Glutamatergic neuron (in vitro differentiated cells): ENCODE results near the gene GABRG2. TPM values are rescaled to one million over a fixed set of nuclear protein-coding genes. Genes with fewer than 3 reads are reported as not detected.
"Not testable (repeated sequence)": the region's sequence is repeated elsewhere in the genome, so short reads cannot be mapped to it uniquely, and the experiment has no call there.

Source experiments
- DNase-seq: peaks from one replicate; pipeline ENCODE4 v3.0.0; 2022
- H3K27ac Mint-ChIP-seq: one replicate; pipeline ENCODE4 v1.8.0; 2020; ENCODE audit warnings: mild to moderate bottlenecking, mixed read lengths, inconsistent platforms; ENCODE audit not compliant: unreplicated experiment
- H3K27me3 Mint-ChIP-seq: one replicate; pipeline ENCODE4 v1.8.0; 2020; ENCODE audit warnings: mild to moderate bottlenecking, moderate library complexity, mixed read lengths, inconsistent platforms; ENCODE audit not compliant: unreplicated experiment
- H3K36me3 Mint-ChIP-seq: one replicate; pipeline ENCODE4 v1.8.0; 2020; ENCODE audit warnings: mild to moderate bottlenecking, mixed read lengths, inconsistent platforms; ENCODE audit not compliant: unreplicated experiment
- H3K4me1 Mint-ChIP-seq: one replicate; pipeline ENCODE4 v1.8.0; 2020; ENCODE audit warnings: mild to moderate bottlenecking, low read depth, mixed read lengths, inconsistent platforms; ENCODE audit not compliant: unreplicated experiment
- H3K4me3 Mint-ChIP-seq: one replicate; pipeline ENCODE4 v1.8.0; 2020; ENCODE audit warnings: mild to moderate bottlenecking, mixed read lengths, inconsistent platforms; ENCODE audit not compliant: unreplicated experiment
- H3K9me3 Mint-ChIP-seq: one replicate; pipeline ENCODE4 v1.8.0; 2020; ENCODE audit warnings: mild to moderate bottlenecking, moderate library complexity, mixed read lengths, inconsistent platforms; ENCODE audit not compliant: unreplicated experiment
- CTCF ChIP-seq: fragments of 200-600 bp; sonication (generic); IDR thresholded peaks from one replicate; pipeline ENCODE4 v1.5.0; 2021; ENCODE audit not compliant: partially characterized antibody, unreplicated experiment
- total RNA-seq: library from RNA; stranded (reverse); fragmentation: NEBNext Ultra II Directional; extraction: Animal tissue kit (Norgen Biotek cat#: 25700); gene quantifications from one replicate; pipeline ENCODE4 v1.2.1, GENCODE V29; 2021; ENCODE audit not compliant: unreplicated experiment

GABRG2 gene
- total RNA-seq, 1 donor from 2014 or later = 4.5 TPM

GRCh38 chr5:162052676-162053075 lies 14.9 kb upstream of the GABRG2 start:
- Mint-ChIP-seq H3K4me3 (peak overlapping the region; percentile 37), H3K36me3 (no peaks in the 10 kb centered on the region), H3K4me1 (peaks cover 11% of the 10 kb centered on the region), H3K27ac (peak overlapping the region; percentile 93), H3K9me3 (peaks cover 4% of the 10 kb centered on the region), H3K27me3 (no peaks in the 10 kb centered on the region)
- TF ChIP-seq CTCF = no peak
- DNase-seq = no peak

- not testable (repeated sequence) for H3K27me3 Mint-ChIP-seq
Measured at GRCh38 chr5:162055095-162055494, 12.5 kb upstream of the GABRG2 start.

GRCh38 chr5:162067162-162067561 lies 411 bp upstream of the GABRG2 start:
- Mint-ChIP-seq H3K27ac (peak overlapping the region; percentile 67), H3K4me3 (peak overlapping the region; percentile 97), H3K36me3 (no peaks in the 10 kb centered on the region), H3K27me3 (peaks cover 3% of the 10 kb centered on the region), H3K4me1 (peaks cover 2% of the 10 kb centered on the region), H3K9me3 (no peaks in the 10 kb centered on the region)
- no peak for DNase-seq
- no peak for TF ChIP-seq CTCF

More at GRCh38 chr5:162055095-162055494, 12.5 kb upstream of the GABRG2 start:
- peaks cover 11% of the 10 kb centered on the region for H3K4me1 Mint-ChIP-seq
- not testable (repeated sequence) for H3K36me3 Mint-ChIP-seq, H3K4me3 Mint-ChIP-seq, DNase-seq, H3K27ac Mint-ChIP-seq, H3K9me3 Mint-ChIP-seq

GRCh38 chr5:162068412-162068811 lies 839 bp downstream of the GABRG2 start:
- Mint-ChIP-seq H3K9me3 (no peaks in the 10 kb centered on the region), H3K27me3 (peaks cover 3% of the 10 kb centered on the region), H3K4me3 (peak overlapping the region; percentile 97), H3K4me1 (peaks cover 2% of the 10 kb centered on the region), H3K36me3 (no peaks in the 10 kb centered on the region), H3K27ac (no peak overlapping the region)
- no peak for TF ChIP-seq CTCF
- DNase-seq = peak; percentile 22

GRCh38 chr5:162068936-162069335 lies 1.4 kb downstream of the GABRG2 start:
- peaks cover 3% of the 10 kb centered on the region for H3K27me3 Mint-ChIP-seq
- no peaks in the 10 kb centered on the region for H3K36me3 Mint-ChIP-seq
- no peak overlapping the region for H3K27ac Mint-ChIP-seq

More at GRCh38 chr5:162068936-162069335, 1.4 kb downstream of the GABRG2 start:
- Mint-ChIP-seq H3K9me3 (no peaks in the 10 kb centered on the region), H3K4me3 (peak overlapping the region; percentile 97), H3K4me1 (peaks cover 2% of the 10 kb centered on the region)
- no peak for TF ChIP-seq CTCF
- no peak for DNase-seq
